CD4-positive, alpha-beta T cell (primary cell): ENCODE results near the gene ZNF48. TPM values are rescaled to one million over a fixed set of nuclear protein-coding genes. Genes with fewer than 3 reads are reported as not detected.
A peak's percentile ranks its signal among the peaks of the same experiment; 100 is the strongest.

Experiments
- ATAC-seq: fragments of 200-7000 bp; cut with Tn5 transposase; one replicate; pipeline ENCODE4 v1.10.0; 2022; ENCODE audit warnings: mild to moderate bottlenecking; ENCODE audit not compliant: poor library complexity
- CTCF ChIA-PET: fragments of 350-600 bp; sonication (Branson Sonifier 250); formaldehyde crosslinking; loops from one replicate; lab custom pipeline; 2021; ENCODE audit warnings: antibody characterized with exemption, inconsistent platforms; lab: Charles Lee
- POLR2A ChIA-PET: fragments of 350-600 bp; sonication (Branson Sonifier 250); formaldehyde crosslinking; loops from one replicate; lab custom pipeline; 2021; ENCODE audit warnings: antibody characterized with exemption, inconsistent platforms; lab: Charles Lee
- DNase-seq, 14 experiments: peaks; one replicate each; pipeline ENCODE4 v3.0.0-alpha.2; 2013 to 2020; ENCODE audit warnings: mixed read lengths in 2 of 14
- H3K27ac ChIP-seq, 2 donors: one replicate each; pipeline versions ENCODE4 v1.5.1 to v1.7.0; 2013; ENCODE audit warnings: low read length in 2 of 2, low read depth in 1 of 2, mild to moderate bottlenecking in 1 of 2
- H3K27me3 ChIP-seq, 2 experiments: 1 replicate in 1 of 2; 2 replicates in 1 of 2; pipeline versions ENCODE4 v1.6.1 to v1.7.0; 2013; ENCODE audit warnings: low read length in 2 of 2, control low read depth in 1 of 2, mild to moderate bottlenecking in 1 of 2, moderate library complexity in 1 of 2; ENCODE audit not compliant: insufficient read depth in 2 of 2, control insufficient read depth in 1 of 2
- H3K36me3 ChIP-seq: one replicate; pipeline ENCODE4 v1.6.1; 2013; ENCODE audit warnings: low read length, control low read depth; ENCODE audit not compliant: insufficient read depth
- H3K4me1 ChIP-seq: one replicate; pipeline ENCODE4 v1.6.1; 2013; ENCODE audit warnings: low read length, control low read depth; ENCODE audit not compliant: insufficient read depth
- H3K4me3 ChIP-seq: one replicate; pipeline ENCODE4 v1.5.1; 2013; ENCODE audit warnings: mild to moderate bottlenecking, low read length, moderate library complexity
- H3K9me3 ChIP-seq, 2 experiments: 1 replicate in 1 of 2; 2 replicates in 1 of 2; pipeline versions ENCODE4 v1.6.1 to v1.7.0; 2013; ENCODE audit warnings: low read length in 2 of 2, mild to moderate bottlenecking in 2 of 2, control low read depth in 1 of 2, moderate library complexity in 1 of 2; ENCODE audit not compliant: control insufficient read depth in 1 of 2, insufficient read depth in 1 of 2
- H3K27ac Mint-ChIP-seq: one replicate; pipeline ENCODE4 v1.8.0; 2020; ENCODE audit warnings: mixed read lengths
- H3K27me3 Mint-ChIP-seq: one replicate; pipeline ENCODE4 v1.8.0; 2021; ENCODE audit warnings: mixed read lengths
- H3K36me3 Mint-ChIP-seq: one replicate; pipeline ENCODE4 v1.8.0; 2021; ENCODE audit warnings: low read depth, mixed read lengths
- H3K4me1 Mint-ChIP-seq: one replicate; pipeline ENCODE4 v1.8.0; 2021; ENCODE audit warnings: low read depth, mixed read lengths
- H3K4me3 Mint-ChIP-seq: one replicate; pipeline ENCODE4 v1.8.0; 2020; ENCODE audit warnings: mild to moderate bottlenecking, mixed read lengths
- H3K9me3 Mint-ChIP-seq: one replicate; pipeline ENCODE4 v1.8.0; 2020; ENCODE audit warnings: mixed read lengths
- CTCF ChIP-seq: fragments of 200-600 bp; IDR thresholded peaks from one replicate; pipeline ENCODE4 v1.8.0; 2022; ENCODE audit warnings: antibody characterized with exemption, mild to moderate bottlenecking
- intact Hi-C, 2 experiments: fragments of 100-400 bp; cut with DNase I in 1 of 2; cut with micrococcal nuclease in 1 of 2; formaldehyde crosslinking; loops; one replicate each; pipeline versions ENCODE4 v1.15.1 to v1.9.0; 2023 to 2025; cut with DNase I, micrococcal nuclease
- total RNA-seq, 174 experiments: library from RNA in 2 of 174; stranded (reverse) in 2 of 174; gene quantifications; one replicate each; pipeline ENCODE4 v1.2.3 and lab custom pipeline; 2021 to 2026

The ZNF48 gene
- total RNA-seq, 2 experiments from 2014 or later: 3.4 to 3.5 TPM

GRCh38 chr16:30365200-30365599 lies 30.0 kb upstream of the ZNF48 start:
- DNase-seq: no peak

GRCh38 chr16:30366511-30366910 lies 28.7 kb upstream of the ZNF48 start:
- Mint-ChIP-seq H3K36me3 (peaks cover 48% of the 10 kb centered on the region), H3K9me3 (no peaks in the 10 kb centered on the region), H3K27ac (peak overlapping the region; percentile 82), H3K4me3 (peak overlapping the region; percentile 93), H3K4me1 (peaks cover 54% of the 10 kb centered on the region), H3K27me3 (no peaks in the 10 kb centered on the region)
- ATAC-seq (no peak), DNase-seq (no peak)
- ChIA-PET CTCF (interaction anchor here (0.9 to 1.0 kb wide), 2 partner anchors 10 to 79 kb away, joined by 3 read pairs; no protein-coding TSS in a partner anchor), POLR2A (interaction anchor here (0.8 to 1.5 kb wide), 2 partner anchors 16 to 51 kb away, joined by 3 read pairs; partner anchors contain the start of gene SEPTIN1)
- intact Hi-C loops: no loop called here
- Histone ChIP-seq H3K4me1 (peaks cover 43% of the 10 kb centered on the region), H3K9me3 (no peaks in the 10 kb centered on the region), H3K27me3 (no peaks in the 10 kb centered on the region), H3K36me3 (peaks cover 33% of the 10 kb centered on the region), H3K4me3 (no peak overlapping the region), H3K27ac (no peak overlapping the region)
- no peak for TF ChIP-seq CTCF

More at GRCh38 chr16:30365200-30365599, 30.0 kb upstream of the ZNF48 start:
- Mint-ChIP-seq H3K9me3 (no peaks in the 10 kb centered on the region), H3K4me1 (peaks cover 42% of the 10 kb centered on the region), H3K4me3 (peak overlapping the region; percentile 15), H3K36me3 (peaks cover 61% of the 10 kb centered on the region), H3K27me3 (no peaks in the 10 kb centered on the region), H3K27ac (no peak overlapping the region)
- no peak for ATAC-seq
- ChIA-PET CTCF (interaction anchor here (0.8 to 1.9 kb wide), 3 partner anchors 13 to 44 kb away, joined by 3 to 6 read pairs (median 3); partner anchors contain the start of gene SEPTIN1), POLR2A (interaction anchor here (1.0 to 1.8 kb wide), 4 partner anchors 18 to 52 kb away, joined by 3 to 6 read pairs (median 4); partner anchors contain the start of gene SEPTIN1)
- Histone ChIP-seq H3K27ac (no peak overlapping the region), H3K27me3 (no peaks in the 10 kb centered on the region), H3K36me3 (peaks cover 33% of the 10 kb centered on the region), H3K4me3 (no peak overlapping the region), H3K4me1 (peaks cover 37% of the 10 kb centered on the region), H3K9me3 (no peaks in the 10 kb centered on the region)
- no peak for TF ChIP-seq CTCF
- intact Hi-C loops: no loop called here

GRCh38 chr16:30367349-30368009 lies 27.7 kb upstream of the ZNF48 start:
- peak overlapping the region; percentile 82 for H3K27ac Mint-ChIP-seq

More at GRCh38 chr16:30367349-30368009, 27.7 kb upstream of the ZNF48 start:
- peaks cover 50% of the 10 kb centered on the region for H3K4me1 ChIP-seq
- peaks cover 45% of the 10 kb centered on the region for H3K36me3 Mint-ChIP-seq
- H3K4me1 Mint-ChIP-seq: peaks cover 57% of the 10 kb centered on the region
- no peaks in the 10 kb centered on the region for H3K27me3 Mint-ChIP-seq
- H3K36me3 ChIP-seq: peaks cover 28% of the 10 kb centered on the region
- DNase-seq: no peak
- CTCF ChIA-PET: interaction anchor here (0.6 to 2.6 kb wide), 4 partner anchors 11 to 614 kb away, joined by 3 to 14 read pairs (median 3); no protein-coding TSS in a partner anchor
- peak overlapping the region; percentile 93 for H3K4me3 Mint-ChIP-seq
- intact Hi-C loops: no loop called here
- TF ChIP-seq CTCF: no peak
- ATAC-seq: no peak
- H3K9me3 ChIP-seq: no peaks in the 10 kb centered on the region
- peak overlapping the region; percentile 77 for H3K4me3 ChIP-seq
- no peaks in the 10 kb centered on the region for H3K9me3 Mint-ChIP-seq
- POLR2A ChIA-PET: interaction anchor here (6.0 kb wide), 1 partner anchor 13 kb away, joined by 153 read pairs; the partner anchor contains the start of gene SEPTIN1
- no peaks in the 10 kb centered on the region for H3K27me3 ChIP-seq
- H3K27ac ChIP-seq: peak overlapping the region in 1 of 2 donors; percentile 37
